H1 (cell line): Measurements from ENCODE around the gene FAM163A. TPM values are rescaled to one million over a fixed set of nuclear protein-coding genes. Genes with fewer than 3 reads are reported as not detected.

ENCODE experiments used
- CTCF ChIA-PET: fragments of 300-600 bp; sonication (Branson Sonifier 250); formaldehyde crosslinking; loops from one replicate; lab custom pipeline; 2021; ENCODE audit not compliant: partially characterized antibody; lab: Charles Lee
- POLR2A ChIA-PET: fragments of 300-600 bp; sonication (Branson Sonifier 250); formaldehyde crosslinking; loops from one replicate; lab custom pipeline; 2021; ENCODE audit warnings: inconsistent platforms; ENCODE audit not compliant: partially characterized antibody; lab: Charles Lee
- DNase-seq, 2 experiments: peaks; one replicate each; pipeline versions ENCODE4 v3.0.0 to v3.0.0-alpha.2; 2010 to 2022; ENCODE audit warnings: low spot score in 2 of 2, low read depth in 1 of 2, mixed read lengths in 1 of 2
- FAIRE-seq: peaks from 2 replicates; lab custom pipeline; 2011; peaks lifted over from hg19 to GRCh38; lab: Jason Lieb, UNC
- H2AFZ ChIP-seq: 2 replicates; pipeline ENCODE4 v1.8.1; 2012; ENCODE audit warnings: low read length, inconsistent platforms
- H2AK5ac ChIP-seq: 2 replicates; pipeline ENCODE4 v1.6.1; 2013; ENCODE audit warnings: low read depth, low read length
- H2BK120ac ChIP-seq: replicated peaks from 2 replicates; pipeline ENCODE3; 2013; ENCODE audit warnings: low read depth, low read length, inconsistent platforms
- H2BK12ac ChIP-seq: 2 replicates; pipeline ENCODE4 v1.6.1; 2013; ENCODE audit warnings: low read depth, low read length
- H2BK15ac ChIP-seq: 2 replicates; pipeline ENCODE4 v1.6.1; 2013; ENCODE audit warnings: low read length
- H2BK20ac ChIP-seq: 2 replicates; pipeline ENCODE4 v1.6.1; 2013; ENCODE audit warnings: low read length
- H2BK5ac ChIP-seq: 2 replicates; pipeline ENCODE4 v1.6.1; 2013; ENCODE audit warnings: low read depth, low read length
- H3K14ac ChIP-seq: 2 replicates; pipeline ENCODE4 v1.6.1; 2013; ENCODE audit warnings: inconsistent platforms; ENCODE audit not compliant: insufficient read length
- H3K18ac ChIP-seq: 2 replicates; pipeline ENCODE4 v1.6.1; 2013; ENCODE audit warnings: low read length; ENCODE audit errors: extremely low read depth
- H3K23ac ChIP-seq: 2 replicates; pipeline ENCODE4 v1.6.1; 2013; ENCODE audit warnings: inconsistent platforms; ENCODE audit not compliant: insufficient read length
- H3K23me2 ChIP-seq: 2 replicates; pipeline ENCODE4 v1.6.1; 2013; ENCODE audit warnings: low read depth, low read length
- H3K27ac ChIP-seq: 2 replicates; pipeline ENCODE4 v1.6.1; 2011; ENCODE audit warnings: low read depth, low read length, inconsistent platforms
- H3K27me3 ChIP-seq, 4 experiments: replicated peaks in 1 of 4; 1 replicate in 1 of 4; 2 replicates in 3 of 4; pipeline versions ENCODE4 v1.6.1 to v1.8.1; 2011 to 2013; ENCODE audit warnings: low read length in 3 of 4, mild to moderate bottlenecking in 3 of 4, inconsistent platforms in 2 of 4, mixed read lengths in 2 of 4, moderate library complexity in 1 of 4; ENCODE audit not compliant: control insufficient read depth in 3 of 4, insufficient read depth in 3 of 4; ENCODE audit errors: extremely low read depth in 1 of 4
- H3K36me3 ChIP-seq, 4 experiments: 2 replicates each; pipeline versions ENCODE4 v1.6.1 to v1.8.1; 2011 to 2013; ENCODE audit warnings: mild to moderate bottlenecking in 4 of 4, low read length in 3 of 4, moderate library complexity in 2 of 4, control low read depth in 1 of 4, inconsistent platforms in 1 of 4; ENCODE audit not compliant: insufficient read depth in 4 of 4, control insufficient read depth in 2 of 4
- H3K4ac ChIP-seq: replicated peaks from 2 replicates; pipeline ENCODE3; 2013; ENCODE audit warnings: low read length, low read depth, mixed read lengths, inconsistent platforms; ENCODE audit not compliant: insufficient read length
- H3K4me1 ChIP-seq, 4 experiments: replicated peaks in 1 of 4; 1 replicate in 1 of 4; 2 replicates in 3 of 4; pipeline versions ENCODE4 v1.6.1 to v1.8.1; 2011 to 2013; ENCODE audit warnings: low read length in 3 of 4, inconsistent platforms in 2 of 4, mixed read lengths in 1 of 4; ENCODE audit not compliant: insufficient read depth in 4 of 4, control insufficient read depth in 3 of 4
- H3K4me2 ChIP-seq, 2 experiments: 2 replicates each; pipeline versions ENCODE4 v1.6.1 to v1.8.1; 2011 to 2013; ENCODE audit warnings: low read depth in 2 of 2, low read length in 2 of 2, control low read depth in 1 of 2, inconsistent platforms in 1 of 2, mild to moderate bottlenecking in 1 of 2; ENCODE audit not compliant: insufficient read depth in 1 of 2
- H3K4me3 ChIP-seq, 4 experiments: fragments of 200-600, 300-600 bp in 1 of 4; sonication (generic), shearing (Covaris generic), sonication (Bioruptor Twin) in 1 of 4; 2 replicates each; pipeline versions ENCODE4 v1.5.1 to v1.8.1; 2011 to 2016; ENCODE audit warnings: low read length in 4 of 4, low read depth in 3 of 4, control low read depth in 2 of 4, inconsistent platforms in 2 of 4, mild to moderate bottlenecking in 2 of 4, mixed read lengths in 1 of 4, moderate library complexity in 1 of 4; ENCODE audit not compliant: insufficient read depth in 2 of 4; ENCODE audit errors: extremely low read depth in 1 of 4
- H3K56ac ChIP-seq: replicated peaks from 2 replicates; pipeline ENCODE3; 2013; ENCODE audit warnings: low read depth, mild to moderate bottlenecking, mixed read lengths, low read length, inconsistent platforms; ENCODE audit not compliant: insufficient read length
- H3K79me1 ChIP-seq: 2 replicates; pipeline ENCODE4 v1.6.1; 2013; ENCODE audit warnings: low read depth, low read length, control low read depth
- H3K79me2 ChIP-seq, 2 experiments: 2 replicates each; pipeline versions ENCODE4 v1.6.1 to v1.8.1; 2012 to 2013; ENCODE audit warnings: low read length in 2 of 2, mild to moderate bottlenecking in 2 of 2, inconsistent platforms in 1 of 2; ENCODE audit not compliant: insufficient read depth in 2 of 2, control insufficient read depth in 1 of 2
- H3K9ac ChIP-seq, 4 experiments: replicated peaks in 1 of 4; 1 replicate in 1 of 4; 2 replicates in 3 of 4; pipeline versions ENCODE4 v1.6.1 to v1.8.1; 2011 to 2013; ENCODE audit warnings: low read depth in 3 of 4, low read length in 3 of 4, control low read depth in 2 of 4, mild to moderate bottlenecking in 2 of 4, moderate library complexity in 2 of 4, inconsistent platforms in 1 of 4; ENCODE audit errors: extremely low read depth in 1 of 4
- H3K9me3 ChIP-seq, 2 experiments: 2 replicates each; pipeline versions ENCODE4 v1.6.1 to v1.8.1; 2012 to 2013; ENCODE audit warnings: mild to moderate bottlenecking in 2 of 2, moderate library complexity in 2 of 2, control low read depth in 1 of 2, inconsistent platforms in 1 of 2, low read depth in 1 of 2, low read length in 1 of 2, mixed read lengths in 1 of 2; ENCODE audit not compliant: insufficient read depth in 2 of 2
- H4K20me1 ChIP-seq, 2 experiments: replicated peaks in 1 of 2; 2 replicates each; pipeline versions ENCODE3 to v1.8.1; 2011 to 2013; ENCODE audit warnings: inconsistent platforms in 2 of 2, low read length in 2 of 2, mild to moderate bottlenecking in 1 of 2; ENCODE audit not compliant: insufficient read depth in 2 of 2, control insufficient read depth in 1 of 2
- H4K5ac ChIP-seq: 2 replicates; pipeline ENCODE4 v1.6.1; 2013; ENCODE audit warnings: low read length, low read depth, mixed read lengths, inconsistent platforms; ENCODE audit not compliant: insufficient read length
- H4K8ac ChIP-seq: 2 replicates; pipeline ENCODE4 v1.8.0; 2013; ENCODE audit warnings: mild to moderate bottlenecking, moderate library complexity, low read length, inconsistent platforms; ENCODE audit not compliant: insufficient read depth; ENCODE audit errors: extremely low read depth
- H4K91ac ChIP-seq: replicated peaks from 2 replicates; pipeline ENCODE3; 2013; ENCODE audit warnings: low read length, mixed read lengths, inconsistent platforms; ENCODE audit not compliant: insufficient read length
- FOSL1 ChIP-seq: IDR thresholded peaks from 2 replicates; pipeline ENCODE4 v1.6.1; 2011; ENCODE audit warnings: mild to moderate bottlenecking, low read depth, low read length, moderate library complexity; ENCODE audit not compliant: insufficient read depth
- GTF2F1 ChIP-seq: IDR thresholded peaks from 2 replicates; pipeline ENCODE4 v1.6.1; 2012; ENCODE audit warnings: low read depth, low read length, improper control_type of control experiment, borderline replicate concordance
- HDAC2 ChIP-seq, 2 experiments: fragments of 300-600 bp in 1 of 2; sonication (generic) in 1 of 2; IDR thresholded peaks; 2 replicates each; pipeline ENCODE4 v1.6.1; 2011 to 2012; ENCODE audit warnings: low read depth in 2 of 2, low read length in 2 of 2, mild to moderate bottlenecking in 2 of 2, moderate library complexity in 2 of 2, borderline replicate concordance in 1 of 2, inconsistent platforms in 1 of 2
- JUN ChIP-seq: IDR thresholded peaks from 2 replicates; pipeline ENCODE4 v1.6.1; 2011; ENCODE audit warnings: low read depth, mild to moderate bottlenecking, improper control_type of control experiment, low read length
- NRF1 ChIP-seq: IDR thresholded peaks from 2 replicates; pipeline ENCODE4 v1.6.1; 2011; ENCODE audit warnings: mild to moderate bottlenecking, low read depth, low read length, improper control_type of control experiment
- PHF8 ChIP-seq: fragments of 200-600 bp; sonication (generic); conservative IDR thresholded peaks from 2 replicates; pipeline ENCODE4 v1.7.1; 2012; ENCODE audit warnings: low read depth, mild to moderate bottlenecking, inconsistent platforms, low read length, moderate library complexity
- POLR2A ChIP-seq, 2 experiments: IDR thresholded peaks; 1 replicate in 1 of 2; 2 replicates in 1 of 2; pipeline ENCODE4 v1.6.1; 2011; ENCODE audit warnings: low read depth in 2 of 2, low read length in 2 of 2, mild to moderate bottlenecking in 2 of 2; ENCODE audit errors: control extremely low read depth in 1 of 2
- RXRA ChIP-seq: IDR thresholded peaks from 2 replicates; pipeline ENCODE4 v1.6.1; 2011; ENCODE audit warnings: low read depth, mild to moderate bottlenecking, low read length, moderate library complexity; ENCODE audit not compliant: insufficient read depth
- SIN3A ChIP-seq, 2 experiments: IDR thresholded peaks in 1 of 2; conservative IDR thresholded peaks in 1 of 2; 2 replicates each; pipeline ENCODE4 v1.6.1; 2011 to 2012; ENCODE audit warnings: low read length in 2 of 2, improper control_type of control experiment in 1 of 2, low read depth in 1 of 2, mild to moderate bottlenecking in 1 of 2
- SIRT6 ChIP-seq: IDR thresholded peaks from one replicate; pipeline ENCODE4 v1.7.1; 2012; ENCODE audit warnings: low read length, inconsistent platforms
- SP4 ChIP-seq: IDR thresholded peaks from 2 replicates; pipeline ENCODE4 v1.6.1; 2012; ENCODE audit warnings: low read length, inconsistent platforms
- USF2 ChIP-seq: IDR thresholded peaks from 2 replicates; pipeline ENCODE4 v1.6.1; 2011; ENCODE audit warnings: low read length, improper control_type of control experiment
- WGBS, 2 experiments: shearing (Covaris generic) in 1 of 2; methylation state at CpG; one replicate each; pipeline versions ENCODE4 v1.1.6 to v1.1.7; 2013 to 2015; ENCODE audit warnings: low lambda C conversion rate in 2 of 2, mixed read lengths in 2 of 2, inconsistent platforms in 1 of 2, low coverage in 1 of 2, missing lambda C conversion rate in 1 of 2; ENCODE audit not compliant: insufficient replicate concordance in 2 of 2, insufficient coverage in 1 of 2, insufficient read length in 1 of 2; ENCODE audit errors: extremely low coverage in 1 of 2, missing lambda C conversion rate in 1 of 2; 5-methylcytosine and 5-hydroxymethylcytosine counted together
- polyA plus RNA-seq, 7 experiments: library from polyadenylated mRNA; depleted of rRNA in 3 of 7; stranded (reverse) in 5 of 7; unstranded in 2 of 7; fragments of >200 nt in 5 of 7; fragments of 200-250 nt in 2 of 7; gene quantifications; 1 replicate in 5 of 7; 2 replicates in 1 of 7; 4 replicates in 1 of 7; pipeline versions ENCODE4 v1.2.1 to v1.2.3, GENCODE V29; 2011 to 2013; ENCODE audit warnings: missing spikeins in 2 of 7, mixed read lengths in 2 of 7
- total RNA-seq: library from RNA; stranded (reverse); fragmentation: NEBNext Ultra II Directional; extraction: Animal tissue kit (Norgen Biotek cat#: 25700); gene quantifications from 2 replicates; pipeline ENCODE4 v1.2.1, GENCODE V29; 2021

FAM163A gene
- total and polyA plus RNA-seq, 2 of the 8 experiments (the other 6 are each of a cell fraction or from before 2014, with no cell fraction given), result 0.13 to 0.18 TPM

- Histone ChIP-seq H3K9ac (no peak overlapping the region), H3K4ac (no peak overlapping the region), H3K36me3 (peaks cover 0 to 5% (median 0%) of the 10 kb centered on the region in 4 experiments; a peak in 1 of 8 replicates), H4K91ac (no peak overlapping the region), H2BK15ac (no peak overlapping the region), H3K56ac (no peak overlapping the region), H3K23me2 (peaks cover 4% of the 10 kb centered on the region; the same call in 1 of the 2 replicates), H2BK12ac (no peak overlapping the region), H4K20me1 (peaks cover 0 to 2% of the 10 kb centered on the region in 2 experiments), H3K27ac (no peak overlapping the region), H3K79me1 (no peaks in the 10 kb centered on the region), H2BK5ac (no peak overlapping the region), H3K9me3 (no peaks in the 10 kb centered on the region), H4K8ac (no peak overlapping the region), H2AK5ac (no peak overlapping the region), H3K23ac (no peak overlapping the region), H2AFZ (no peak overlapping the region), H4K5ac (no peak overlapping the region), H3K4me2 (no peak overlapping the region), H3K14ac (no peak overlapping the region), H3K27me3 (peaks cover 25 to 36% (median 30%) of the 10 kb centered on the region in 4 experiments), H2BK120ac (no peak overlapping the region), H3K79me2 (no peaks in the 10 kb centered on the region), H2BK20ac (no peak overlapping the region), H3K4me1 (peaks cover 0 to 10% (median 5%) of the 10 kb centered on the region in 4 experiments; a peak in 6 of 7 replicates), H3K4me3 (no peak overlapping the region), H3K18ac (no peak overlapping the region)
- ChIA-PET POLR2A (no interaction called here), CTCF (interaction anchor here (1.1 to 2.3 kb wide), 4 partner anchors 21 to 66 kb away, joined by 4 to 7 read pairs (median 5); no protein-coding TSS in a partner anchor)
- no peak for DNase-seq
- FAIRE-seq, result no peak
- WGBS, 2 experiments, result 79% methylated on average over 4 of the region's 4 CpGs; no CpG with 5 or more reads in 1 of the 2 experiments
- TF ChIP-seq SIN3A (conservative IDR thresholded peaks at IDR 0.05 in 1 of 2, IDR thresholded peaks at IDR 0.05 in 1 of 2; ENCODE audit: low read depth in 1 of 2, low read length in 2 of 2), result no peak
- no peak for TF ChIP-seq SIRT6
- TF ChIP-seq SP4, result no peak
- TF ChIP-seq PHF8, result no peak
- TF ChIP-seq JUN, result no peak
- no peak for TF ChIP-seq NRF1
- TF ChIP-seq GTF2F1, result no peak
- no peak for TF ChIP-seq POLR2A (IDR thresholded peaks at IDR 0.05; ENCODE audit: control extremely low read depth in 1 of 2, low read depth in 2 of 2, low read length in 2 of 2)
- TF ChIP-seq USF2, result no peak
- no peak for TF ChIP-seq RXRA
- TF ChIP-seq FOSL1, result no peak
- no peak for TF ChIP-seq HDAC2 (IDR thresholded peaks at IDR 0.05; ENCODE audit: borderline replicate concordance in 1 of 2, low read depth in 2 of 2, low read length in 2 of 2)
Observed at GRCh38 chr1:179748772-179749171, 5.7 kb downstream of the FAM163A start.
